Choroid plexus epithelial cell (primary cell): ENCODE results near the gene TESPA1.
A peak's percentile ranks its signal among the peaks of the same experiment; 100 is the strongest.

ENCODE experiments used
- DNase-seq: peaks from one replicate; pipeline ENCODE4 v3.0.0-alpha.2; 2010; ENCODE audit warnings: low read depth
- H3K4me3 ChIP-seq: 2 replicates; pipeline ENCODE4 v1.5.1; 2011; ENCODE audit warnings: low read depth, mild to moderate bottlenecking, control low read depth, low read length, moderate library complexity
- CTCF ChIP-seq: conservative IDR thresholded peaks from 2 replicates; pipeline ENCODE4 v1.5.1; 2011; ENCODE audit warnings: low read depth, mild to moderate bottlenecking, control low read depth, inconsistent platforms, low read length, moderate library complexity

Gene TESPA1

DNA sequence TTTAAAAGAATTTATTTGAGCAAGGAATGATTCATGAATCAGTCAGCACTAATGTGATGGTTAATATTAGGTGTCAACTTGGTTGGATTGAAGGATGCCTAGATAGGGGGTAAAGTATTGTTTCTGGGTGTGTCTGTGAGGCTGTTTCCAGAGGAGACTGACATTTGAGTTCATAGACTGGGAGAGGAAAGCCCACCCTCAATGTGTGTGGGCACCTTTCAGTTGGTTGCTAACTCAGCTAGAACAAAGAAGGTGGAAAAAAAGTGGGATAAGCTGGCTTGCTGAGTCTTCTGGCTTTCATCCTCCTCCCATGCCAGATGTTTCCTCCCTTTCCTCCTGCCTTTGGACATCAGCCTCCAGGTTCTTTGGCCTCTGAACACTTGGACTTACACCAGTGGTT, 47.2 kb downstream of the TESPA1 start:
- no peak overlapping the region for H3K4me3 ChIP-seq
- DNase-seq, result no peak
- no peak for TF ChIP-seq CTCF

GRCh38 chr12:54936736-54937135, 47.8 kb downstream of the TESPA1 start:
- TF ChIP-seq CTCF, result no peak
- no peak for DNase-seq
- no peak overlapping the region for H3K4me3 ChIP-seq

DNA sequence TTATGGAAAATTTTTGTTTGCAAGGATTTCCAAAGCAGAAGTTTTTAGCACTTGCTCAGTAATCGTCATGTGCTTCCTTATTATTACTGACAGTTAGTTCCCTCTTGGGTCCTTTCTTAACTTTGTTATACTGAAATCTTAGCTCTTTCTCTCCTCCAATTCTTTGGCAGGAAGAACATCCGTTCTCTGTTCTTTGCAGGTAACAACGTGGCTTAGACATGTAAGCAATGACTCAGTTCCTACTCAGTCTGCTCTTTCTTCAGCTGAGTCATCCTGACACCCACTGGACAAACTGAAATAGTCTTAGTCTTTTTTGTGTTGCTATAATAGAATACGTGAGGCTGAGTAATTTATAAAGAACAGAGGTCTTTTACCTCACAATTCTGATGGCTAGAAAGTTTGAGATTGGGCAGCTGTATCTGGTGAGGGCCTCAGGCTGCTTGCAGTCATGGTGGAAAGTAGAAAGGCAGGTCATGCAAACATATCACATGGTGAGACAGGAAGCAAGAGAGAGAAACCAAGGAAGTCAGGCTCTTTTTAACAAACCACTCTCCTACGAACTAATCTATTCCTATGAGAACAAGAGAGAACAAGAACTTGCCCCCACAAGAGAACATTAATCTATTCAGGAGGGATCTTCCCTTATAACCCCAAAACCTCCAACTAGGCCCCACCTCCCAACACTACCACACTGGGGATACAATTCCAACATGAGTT, 49.2 kb downstream of the TESPA1 start:
- TF ChIP-seq CTCF, result peak; percentile 26
- DNase-seq, result peak; percentile 91
- H3K4me3 ChIP-seq, result no peak overlapping the region

GRCh38 chr12:54934419-54934818, 50.1 kb downstream of the TESPA1 start:
- H3K4me3 ChIP-seq, result no peak overlapping the region
- DNase-seq, result no peak
- no peak for TF ChIP-seq CTCF

- no peak overlapping the region for H3K4me3 ChIP-seq
- peak; percentile 8 for DNase-seq
- TF ChIP-seq CTCF, result no peak
Measured at GRCh38 chr12:54933376-54933775, 51.2 kb downstream of the TESPA1 start.

GRCh38 chr12:54932691-54933090, 51.9 kb downstream of the TESPA1 start:
- no peak overlapping the region for H3K4me3 ChIP-seq
- no peak for TF ChIP-seq CTCF
- no peak for DNase-seq

DNA sequence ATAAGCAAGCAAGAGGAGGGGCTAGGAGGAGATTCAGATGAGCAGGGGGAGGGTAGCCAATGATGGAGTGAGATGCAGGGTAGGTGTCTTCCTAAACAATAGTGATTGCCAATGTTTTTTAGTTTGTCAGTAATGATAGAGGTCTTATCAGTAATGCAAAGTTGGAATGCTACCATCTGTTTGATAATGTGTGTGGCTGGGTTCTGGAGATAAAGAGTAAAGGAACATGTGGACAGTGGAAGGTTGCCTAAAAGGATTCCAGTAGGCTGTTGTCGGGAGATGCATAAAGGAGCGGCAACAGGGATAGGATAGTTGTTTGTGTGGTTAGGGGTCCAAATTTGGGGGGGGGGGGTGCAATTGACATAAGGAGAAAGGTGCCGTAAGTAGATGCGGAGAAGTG, 52.5 kb downstream of the TESPA1 start:
- no peak for TF ChIP-seq CTCF
- DNase-seq, result no peak
- H3K4me3 ChIP-seq, result no peak overlapping the region
